Rectal smooth muscle tissue (tissue), 1 donor: ENCODE data around the gene MCFD2.
"Not testable (repeated sequence)": the region's sequence is repeated elsewhere in the genome, so short reads cannot be mapped to it uniquely, and the experiment has no call there.

Source experiments
- H3K27ac ChIP-seq: one replicate; pipeline ENCODE4 v1.7.0; 2013; ENCODE audit warnings: low read depth, low read length, inconsistent platforms
- H3K27me3 ChIP-seq: one replicate; pipeline ENCODE4 v1.7.0; 2013; ENCODE audit warnings: low read length; ENCODE audit not compliant: control insufficient read depth, insufficient read depth
- H3K36me3 ChIP-seq: one replicate; pipeline ENCODE4 v1.7.0; 2013; ENCODE audit warnings: low read length; ENCODE audit not compliant: control insufficient read depth, insufficient read depth
- H3K4me1 ChIP-seq: one replicate; pipeline ENCODE4 v1.7.0; 2013; ENCODE audit warnings: low read length; ENCODE audit not compliant: control insufficient read depth, insufficient read depth
- H3K4me3 ChIP-seq: one replicate; pipeline ENCODE4 v1.7.0; 2013; ENCODE audit warnings: low read length
- H3K9ac ChIP-seq: one replicate; pipeline ENCODE4 v1.7.0; 2013; ENCODE audit warnings: low read length

MCFD2 gene

DNA sequence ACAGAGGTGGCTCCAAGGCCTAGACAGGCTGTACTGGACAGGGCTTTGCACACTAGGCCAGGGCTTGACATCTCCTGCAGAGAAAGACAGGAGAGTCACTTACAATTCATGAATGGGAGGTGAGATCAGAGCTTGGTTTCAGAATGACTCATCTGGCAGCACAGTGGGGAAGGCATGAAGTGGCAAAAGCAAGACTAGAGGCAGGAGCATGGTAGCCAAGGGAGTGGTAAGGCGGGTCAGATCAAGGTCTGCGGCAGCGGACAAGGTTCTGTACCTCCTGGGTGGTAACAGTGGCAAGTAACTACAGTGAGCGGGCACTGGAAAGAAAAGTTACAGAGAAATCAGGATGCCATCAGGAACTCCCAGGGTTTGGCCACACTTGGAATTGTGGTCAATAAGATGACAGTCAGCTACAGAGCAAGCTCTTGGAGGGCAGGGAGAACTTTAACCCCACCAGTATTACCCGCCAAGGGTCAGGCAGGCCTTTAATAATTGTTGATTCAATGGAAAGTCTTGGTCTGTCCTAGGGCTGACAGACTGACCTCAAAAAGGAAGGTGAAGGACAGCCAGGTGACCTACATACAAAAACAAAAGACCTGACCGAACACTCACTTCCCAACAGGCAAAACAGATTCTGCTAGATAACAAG is 5.7 kb downstream of the MCFD2 start:
- Histone ChIP-seq H3K9ac (no peak overlapping the region), H3K4me1 (peaks cover 18% of the 10 kb centered on the region), H3K36me3 (peaks cover 39% of the 10 kb centered on the region), H3K27ac (no peak overlapping the region), H3K4me3 (no peak overlapping the region), H3K27me3 (no peaks in the 10 kb centered on the region)

DNA sequence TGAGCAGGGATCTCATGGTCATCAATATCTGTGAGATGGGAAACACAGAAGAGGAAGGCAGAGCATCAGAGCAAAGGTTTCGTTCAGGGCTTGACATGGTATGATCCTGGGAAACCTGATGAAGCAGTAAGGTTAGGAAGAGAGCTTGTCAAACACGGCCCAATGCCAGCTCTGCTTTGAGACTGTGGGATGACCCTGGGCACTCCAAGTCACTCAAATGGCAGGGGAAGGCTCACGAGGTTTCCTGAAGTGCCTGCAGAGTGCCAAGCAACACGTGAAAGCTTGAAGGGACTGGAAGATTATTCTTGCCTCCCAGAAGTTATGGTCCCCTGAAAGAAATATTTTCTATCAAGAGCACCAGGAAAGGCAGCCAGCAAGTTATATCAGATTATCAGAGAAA is 6.5 kb downstream of the MCFD2 start:
- peaks cover 39% of the 10 kb centered on the region for H3K36me3 ChIP-seq

DNA sequence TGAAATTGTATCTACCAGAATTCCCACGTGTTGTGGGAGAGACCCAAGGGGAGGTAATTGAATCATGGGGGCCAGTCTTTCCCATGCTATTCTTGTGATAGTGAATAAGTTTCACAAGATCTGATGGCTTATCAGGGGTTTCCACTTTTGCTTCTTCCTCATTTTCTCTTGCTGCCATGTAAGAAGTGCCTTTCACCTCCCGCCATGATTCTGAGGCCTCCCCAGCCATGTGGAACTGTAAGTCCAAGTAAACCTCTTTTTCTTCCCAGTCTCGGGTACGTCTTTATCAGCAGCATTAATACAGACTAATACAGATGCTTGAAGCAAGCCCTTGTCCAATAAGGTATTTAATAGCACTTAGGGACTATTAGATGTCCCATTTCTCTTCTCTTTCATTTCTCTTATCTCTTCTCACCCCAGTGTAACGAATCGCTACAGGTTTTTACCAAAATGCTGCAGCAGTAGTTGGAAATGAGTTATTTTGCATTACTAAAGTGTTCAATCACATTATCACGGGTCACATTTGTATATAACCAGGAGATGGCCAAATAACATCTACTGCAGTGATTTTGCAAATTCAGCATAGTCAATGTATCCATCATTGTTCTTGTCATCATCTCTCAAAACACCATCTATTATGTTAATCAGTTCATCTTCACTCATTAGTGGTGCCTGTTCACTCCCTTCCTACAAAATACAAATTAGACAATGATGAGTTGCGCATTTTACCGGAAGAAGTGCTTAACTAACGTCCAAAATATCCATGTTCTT is 10.5 kb downstream of the MCFD2 start:
- not testable (repeated sequence) for H3K27ac ChIP-seq, H3K9ac ChIP-seq, H3K4me1 ChIP-seq, H3K4me3 ChIP-seq, H3K27me3 ChIP-seq
- peaks cover 38% of the 10 kb centered on the region for H3K36me3 ChIP-seq

More for the DNA sequence above, 6.5 kb downstream of the MCFD2 start:
- H3K27me3 ChIP-seq: no peaks in the 10 kb centered on the region
- H3K27ac ChIP-seq: no peak overlapping the region
- H3K4me1 ChIP-seq: peaks cover 12% of the 10 kb centered on the region
- no peak overlapping the region for H3K9ac ChIP-seq
- H3K4me3 ChIP-seq: no peak overlapping the region

GRCh38 chr2:46902980-46903379 is 12.6 kb downstream of the MCFD2 start:
- H3K27ac ChIP-seq, H3K9ac ChIP-seq, H3K27me3 ChIP-seq, H3K4me3 ChIP-seq, H3K4me1 ChIP-seq: not testable (repeated sequence)
- H3K36me3 ChIP-seq: peaks cover 22% of the 10 kb centered on the region

- no peak overlapping the region for H3K27ac ChIP-seq
- no peaks in the 10 kb centered on the region for H3K27me3 ChIP-seq
- H3K4me3 ChIP-seq: no peak overlapping the region
- H3K36me3 ChIP-seq: peaks cover 17% of the 10 kb centered on the region
- H3K9ac ChIP-seq: no peak overlapping the region
- no peaks in the 10 kb centered on the region for H3K4me1 ChIP-seq
Measured at GRCh38 chr2:46902465-46902864, 13.1 kb downstream of the MCFD2 start.

DNA sequence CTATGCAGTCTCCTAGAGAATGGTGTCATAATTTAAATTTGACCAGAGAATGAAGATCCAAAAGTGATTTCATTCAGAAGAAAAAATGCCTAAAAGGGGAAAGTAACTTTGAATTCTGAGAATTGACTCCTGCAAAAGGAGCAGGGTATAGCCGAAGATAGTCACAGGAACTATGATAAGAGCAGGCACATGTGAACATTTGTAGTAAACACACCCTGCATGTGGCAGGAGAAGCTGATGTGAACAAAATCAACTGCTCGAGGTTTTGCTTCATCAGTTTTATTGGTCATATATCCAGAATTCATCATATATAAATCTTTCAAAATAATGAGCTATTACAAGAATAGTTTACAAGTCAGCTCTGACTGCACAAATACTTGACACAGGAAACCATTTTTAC is 14.0 kb downstream of the MCFD2 start:
- Histone ChIP-seq H3K4me3 (no peak overlapping the region), H3K36me3 (peaks cover 9% of the 10 kb centered on the region), H3K27me3 (no peaks in the 10 kb centered on the region), H3K9ac (no peak overlapping the region), H3K27ac (no peak overlapping the region), H3K4me1 (no peaks in the 10 kb centered on the region)

DNA sequence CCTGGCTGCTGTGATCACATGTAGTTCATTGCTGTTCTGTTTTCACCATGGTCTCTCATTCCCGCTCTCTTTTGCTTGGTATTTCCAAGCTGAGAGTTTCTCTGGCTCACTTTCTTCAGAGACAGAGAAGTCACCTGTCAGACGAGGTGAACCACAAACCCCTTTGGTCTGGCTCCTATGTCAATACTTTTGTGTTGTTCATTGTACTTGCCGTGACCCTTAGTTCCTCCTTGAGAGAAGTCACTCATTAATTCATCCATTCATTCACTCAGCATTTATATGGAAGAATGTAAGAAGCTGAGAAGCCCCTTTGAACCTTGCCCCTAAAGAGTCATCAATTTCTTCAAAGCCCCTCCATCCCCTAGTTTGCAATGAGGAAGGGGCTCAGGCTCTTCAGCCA is 15.2 kb downstream of the MCFD2 start:
- Histone ChIP-seq H3K4me1 (no peaks in the 10 kb centered on the region), H3K36me3 (peaks cover 3% of the 10 kb centered on the region), H3K27ac (no peak overlapping the region), H3K4me3 (no peak overlapping the region), H3K27me3 (no peaks in the 10 kb centered on the region), H3K9ac (no peak overlapping the region)

- no peaks in the 10 kb centered on the region for H3K36me3 ChIP-seq
- no peaks in the 10 kb centered on the region for H3K4me1 ChIP-seq
- H3K27ac ChIP-seq: no peak overlapping the region
- H3K27me3 ChIP-seq: no peaks in the 10 kb centered on the region
- no peak overlapping the region for H3K4me3 ChIP-seq
- no peak overlapping the region for H3K9ac ChIP-seq
Measured at GRCh38 chr2:46899053-46899452, 16.6 kb downstream of the MCFD2 start.

DNA sequence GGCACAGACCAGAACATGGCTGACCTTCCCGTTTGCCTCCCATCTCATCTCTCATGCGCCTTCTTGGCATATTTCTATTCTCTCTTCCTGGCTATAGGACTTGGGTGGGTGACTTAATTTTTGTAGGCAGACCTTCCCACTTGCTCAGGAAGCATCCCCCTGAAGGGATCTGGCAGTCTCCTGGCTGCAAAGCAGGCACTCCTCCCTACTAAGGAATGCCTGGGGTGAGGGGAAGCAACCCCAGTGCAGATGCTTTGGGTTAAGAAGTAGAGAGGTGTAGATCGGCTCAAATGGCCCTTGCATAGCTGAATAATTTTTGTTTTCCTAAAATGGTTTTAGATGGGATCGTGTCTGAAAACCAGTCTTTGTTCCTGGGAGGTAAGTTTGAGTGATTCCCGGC is 17.6 kb downstream of the MCFD2 start:
- Histone ChIP-seq H3K4me3 (no peak overlapping the region), H3K9ac (no peak overlapping the region), H3K27ac (no peak overlapping the region), H3K4me1 (no peaks in the 10 kb centered on the region), H3K36me3 (no peaks in the 10 kb centered on the region), H3K27me3 (no peaks in the 10 kb centered on the region)

GRCh38 chr2:46893269-46893939 is 22.2 kb downstream of the MCFD2 start:
- Histone ChIP-seq H3K4me1 (no peaks in the 10 kb centered on the region), H3K36me3 (no peaks in the 10 kb centered on the region), H3K4me3 (no peak overlapping the region), H3K9ac (no peak overlapping the region), H3K27ac (no peak overlapping the region), H3K27me3 (no peaks in the 10 kb centered on the region)

DNA sequence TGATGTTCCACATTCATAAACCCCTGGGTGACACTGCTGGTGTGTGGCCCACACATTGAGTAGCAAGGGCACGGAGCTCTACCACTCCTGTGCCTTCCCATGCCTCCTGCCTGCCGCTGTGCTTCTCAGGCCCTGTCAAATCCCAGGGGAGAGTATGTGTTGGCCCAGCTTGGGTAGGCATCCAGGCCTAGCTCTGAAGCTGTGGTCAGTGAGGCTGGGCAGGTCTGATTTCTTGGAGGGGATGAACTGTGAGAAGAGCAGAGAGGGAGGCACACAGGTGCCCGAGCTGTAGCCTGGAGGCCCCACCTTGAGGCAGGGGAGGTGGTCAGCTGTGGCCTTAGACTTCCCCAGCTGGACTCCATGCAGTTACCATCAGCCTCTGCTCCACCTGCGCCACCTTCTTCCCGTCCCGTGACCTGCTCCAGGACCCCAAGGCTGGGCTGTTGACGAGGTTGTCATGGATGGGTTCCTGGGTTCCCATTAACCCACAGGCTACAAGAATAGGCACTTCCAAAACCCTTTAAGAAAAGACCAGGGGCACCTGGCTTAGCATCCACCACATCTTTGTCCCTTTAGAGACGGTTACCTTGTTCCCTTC is 23.6 kb downstream of the MCFD2 start:
- H3K27ac ChIP-seq: no peak overlapping the region
- no peak overlapping the region for H3K4me3 ChIP-seq
- no peaks in the 10 kb centered on the region for H3K27me3 ChIP-seq
- no peaks in the 10 kb centered on the region for H3K4me1 ChIP-seq
- no peak overlapping the region for H3K9ac ChIP-seq
- H3K36me3 ChIP-seq: no peaks in the 10 kb centered on the region

DNA sequence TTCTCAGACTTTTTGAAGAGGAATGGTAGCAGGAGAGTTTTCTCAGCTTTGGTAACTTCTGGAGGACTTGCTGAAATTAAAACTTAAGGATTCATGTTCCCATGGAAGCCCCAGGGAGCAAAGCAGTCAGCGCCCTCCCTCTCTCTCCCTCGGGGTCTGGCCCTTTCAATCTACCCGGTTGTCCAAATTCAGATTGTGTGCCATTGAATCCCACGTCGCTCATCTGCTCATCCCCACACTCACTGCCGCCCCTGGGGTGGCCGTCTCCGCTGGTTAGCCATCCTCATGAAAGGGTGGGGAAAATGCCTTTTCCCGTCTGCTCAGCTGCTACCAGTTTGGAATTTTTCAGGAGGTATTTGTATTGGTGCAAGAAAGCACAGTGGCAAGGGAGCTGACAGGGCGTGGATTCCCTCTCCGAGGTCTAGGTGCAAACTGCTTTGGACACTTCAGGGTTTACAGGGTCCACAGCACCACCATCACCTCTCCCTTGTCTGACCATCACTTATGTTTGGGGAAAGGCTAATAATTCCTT is 27.1 kb downstream of the MCFD2 start:
- no peak overlapping the region for H3K9ac ChIP-seq

More for the DNA sequence above, 27.1 kb downstream of the MCFD2 start:
- no peaks in the 10 kb centered on the region for H3K36me3 ChIP-seq
- H3K27me3 ChIP-seq: no peaks in the 10 kb centered on the region
- no peak overlapping the region for H3K27ac ChIP-seq
- H3K4me1 ChIP-seq: no peaks in the 10 kb centered on the region
- H3K4me3 ChIP-seq: no peak overlapping the region
